Activated CD8-positive, alpha-beta memory T cell treated with anti-CD3 and anti-CD28 coated beads, Interleukin-2, amount 50 U/mL, for 4 hours (primary cell): Measurements from ENCODE around the gene ABAT.
"Not testable (repeated sequence)": the region's sequence is repeated elsewhere in the genome, so short reads cannot be mapped to it uniquely, and the experiment has no call there.

Source experiments
- DNase-seq: peaks from one replicate; pipeline ENCODE4 v3.0.0-alpha.2; 2020

Gene ABAT

DNA sequence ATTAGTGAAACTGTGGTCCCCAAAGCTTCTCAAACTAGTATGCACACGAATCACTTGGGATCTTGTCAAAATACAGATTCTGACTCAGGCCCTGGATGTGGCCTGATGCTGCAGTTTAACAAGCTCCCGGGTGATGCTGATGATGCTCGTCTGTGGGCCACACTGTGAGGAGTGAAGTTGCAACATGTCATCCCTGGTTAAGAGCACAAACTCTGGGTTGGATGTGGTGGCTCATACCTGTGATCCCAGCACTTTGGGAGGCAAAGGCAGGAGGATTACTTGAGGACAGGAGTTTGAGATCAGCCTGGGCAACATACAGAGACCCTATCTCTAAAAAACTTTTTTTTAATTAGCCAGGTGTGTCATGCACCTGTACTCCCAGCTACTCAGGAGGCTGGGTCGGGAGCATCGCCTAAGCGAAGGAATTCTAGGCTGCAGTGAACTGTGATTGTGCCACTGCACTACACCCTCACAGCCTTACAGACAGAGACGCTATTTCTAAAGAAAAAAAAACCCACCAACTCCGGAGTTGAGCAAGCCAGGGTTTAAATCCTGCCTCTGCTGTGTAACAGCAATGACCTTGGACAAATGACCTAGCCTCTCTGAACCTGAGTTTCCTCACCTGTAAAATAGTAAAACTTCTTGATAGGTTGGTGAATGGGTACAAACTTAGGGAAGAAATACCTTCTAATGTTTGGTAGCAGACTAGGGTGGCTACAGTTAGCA is 24.4 kb upstream of the ABAT start:
- no peak for DNase-seq

DNA sequence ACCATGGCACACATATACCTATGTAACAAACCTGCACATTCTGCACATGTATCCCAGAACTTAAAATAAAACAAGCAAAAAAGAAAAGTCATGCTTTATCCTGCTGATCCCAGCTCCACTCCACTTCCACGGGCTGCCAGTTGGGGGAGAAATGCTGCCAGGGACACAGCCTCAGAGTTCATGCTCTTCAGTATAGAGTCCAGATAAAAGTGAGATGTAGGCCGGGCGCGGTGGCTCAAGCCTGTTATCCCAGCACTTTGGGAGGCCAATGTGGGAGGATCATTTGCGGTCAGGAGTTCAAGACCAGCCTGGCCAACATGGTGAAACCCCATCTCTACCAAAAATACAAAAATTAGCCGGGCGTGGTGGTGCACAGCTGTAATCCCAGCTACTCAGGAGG is 22.5 kb upstream of the ABAT start:
- not testable (repeated sequence) for DNase-seq

DNA sequence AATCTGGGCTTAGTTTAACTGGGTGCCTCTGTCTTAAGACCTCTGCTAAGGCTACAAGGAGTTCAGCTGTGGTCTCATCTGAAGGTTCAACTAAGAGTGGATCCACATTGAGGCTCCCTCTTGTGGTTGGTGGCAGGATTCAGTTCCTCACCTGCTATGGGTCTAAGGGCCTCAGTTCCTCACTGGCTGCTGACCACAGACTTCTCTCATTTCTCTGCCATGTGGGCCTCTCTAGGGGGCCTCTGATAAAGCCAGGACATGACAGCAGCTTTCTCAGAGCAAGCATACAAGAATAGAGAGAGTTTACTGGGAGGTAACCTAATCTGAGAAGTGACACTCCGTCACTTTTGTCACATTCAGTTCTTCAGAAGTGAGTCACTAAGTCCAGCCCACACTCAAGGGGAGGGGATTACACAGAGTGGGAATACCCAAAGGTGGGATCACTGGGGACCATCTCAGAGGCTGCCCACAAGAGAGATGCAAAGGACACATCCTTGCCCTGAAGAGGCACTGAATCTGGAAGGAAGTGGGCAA is 19.2 kb upstream of the ABAT start:
- DNase-seq = no peak

DNA sequence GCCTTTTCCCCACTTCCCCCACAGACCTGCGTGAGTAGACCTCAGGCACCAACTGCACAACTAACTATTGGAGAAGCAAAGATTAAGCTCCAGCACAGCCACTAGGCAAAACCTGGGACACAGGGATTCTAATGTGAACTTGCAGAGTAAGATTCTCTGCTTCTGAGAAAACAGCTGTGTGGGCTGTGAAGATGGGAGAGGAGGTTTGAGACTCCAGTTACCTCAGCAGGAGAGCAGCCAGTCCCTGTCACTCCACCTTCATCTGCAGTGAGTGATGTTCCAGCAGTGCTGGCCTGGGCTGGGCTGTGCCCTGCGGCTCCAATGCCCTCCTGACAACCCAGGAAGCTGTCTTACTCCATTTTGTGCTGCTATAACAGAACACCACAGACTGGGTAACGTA is 18.0 kb upstream of the ABAT start:
- DNase-seq = no peak

DNA sequence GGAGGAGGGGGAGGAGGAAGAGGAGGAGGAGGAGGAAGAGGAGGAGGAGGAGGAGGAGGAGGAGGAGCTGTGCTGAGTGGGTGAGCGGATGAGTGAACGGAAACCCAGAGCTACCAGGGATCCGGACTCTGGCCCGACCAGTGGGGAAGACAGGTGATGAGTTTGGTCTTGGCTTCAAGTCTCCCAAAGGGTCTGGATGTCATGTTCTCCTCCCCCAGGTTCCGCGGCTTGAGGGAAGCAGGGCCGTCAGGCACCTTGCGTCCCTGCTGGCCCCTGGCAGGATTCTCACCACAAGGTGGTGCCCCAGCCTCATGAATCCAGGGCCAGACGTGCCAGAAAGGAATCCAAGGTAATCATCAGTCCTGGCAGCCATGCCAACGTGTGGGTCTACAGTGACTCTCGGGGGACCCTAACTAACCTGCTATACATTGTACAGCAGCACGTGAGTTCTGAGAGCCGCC is 13.5 kb upstream of the ABAT start:
- peak; percentile 35 for DNase-seq

DNA sequence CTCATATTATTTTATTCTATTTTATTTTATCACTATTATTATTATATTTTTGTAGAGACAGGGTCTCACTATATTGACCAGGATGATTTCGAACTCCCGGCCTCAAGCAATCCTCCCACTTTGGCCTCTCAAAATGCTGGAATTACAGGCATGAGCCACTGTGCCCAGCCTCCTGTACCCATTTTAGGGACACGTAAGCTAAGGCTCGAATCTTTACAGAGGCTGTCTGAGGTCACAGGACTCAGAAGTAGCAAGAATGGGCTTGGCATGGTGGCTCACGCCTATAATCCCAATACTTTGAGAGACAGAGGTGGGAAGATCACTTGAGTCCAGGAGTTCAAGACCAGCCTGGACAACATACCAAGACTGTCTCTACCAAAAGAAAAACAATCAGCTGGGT is 12.7 kb upstream of the ABAT start:
- no peak for DNase-seq

DNA sequence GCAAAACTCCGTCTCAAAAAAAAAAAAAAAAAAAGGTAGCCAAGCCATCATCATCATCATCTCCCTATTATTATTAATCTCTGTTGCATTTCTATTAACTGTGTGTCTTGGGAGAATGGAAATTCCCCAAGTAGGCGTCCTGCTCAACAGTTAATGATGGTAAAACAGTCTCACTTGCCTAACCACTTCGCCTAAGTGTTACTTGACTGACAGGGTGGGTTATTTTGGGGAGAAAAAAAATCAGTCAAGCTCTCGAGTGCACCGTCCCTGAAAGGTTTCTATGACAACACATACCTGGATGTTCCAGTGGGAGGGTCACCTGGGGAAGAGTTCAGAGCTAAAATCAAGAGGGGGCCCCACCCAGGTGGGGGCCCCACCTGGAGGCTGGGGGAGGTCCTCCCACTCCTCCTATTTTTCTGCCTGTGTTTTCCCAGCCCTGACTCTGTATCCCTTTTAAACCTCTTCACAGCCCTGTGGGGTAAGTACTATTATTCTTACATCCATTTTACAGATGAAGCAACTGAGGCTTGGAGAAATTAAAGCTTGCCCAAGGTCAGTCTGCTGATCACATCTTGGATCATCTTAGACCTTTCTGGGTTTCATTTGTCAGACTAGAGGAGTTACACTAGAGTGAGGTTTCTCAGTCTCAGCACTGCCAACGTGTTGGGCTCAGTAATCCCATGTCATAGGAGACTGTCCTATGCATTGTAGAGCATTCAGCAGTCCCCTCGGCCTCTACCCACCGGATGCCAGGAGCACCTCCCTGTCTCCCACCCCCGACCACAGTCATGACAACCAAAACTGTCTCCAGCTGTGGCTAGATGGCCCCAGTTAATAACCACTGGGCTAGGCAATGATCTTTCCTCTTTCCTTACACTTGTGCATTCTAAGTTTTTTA is 11.0 kb upstream of the ABAT start:
- no peak for DNase-seq

DNA sequence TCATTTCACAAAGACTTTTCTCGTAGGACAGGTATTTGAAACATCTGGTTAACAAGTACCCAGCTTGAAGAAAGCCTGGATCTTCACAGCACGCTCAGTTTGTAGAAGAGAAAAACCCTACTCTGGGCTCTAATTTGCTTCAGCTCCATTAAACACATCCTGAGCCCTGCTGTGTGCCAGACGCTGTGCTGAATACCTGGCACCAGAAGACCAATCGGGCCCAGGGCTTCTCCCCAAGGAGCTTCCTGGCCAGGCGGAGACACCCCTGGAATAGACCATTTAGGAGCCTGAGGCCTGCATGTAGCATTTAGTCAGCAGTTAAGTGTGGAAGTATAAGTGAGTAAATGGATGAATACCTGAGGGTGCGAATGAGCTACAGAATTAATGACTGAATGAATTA is 8.9 kb upstream of the ABAT start:
- no peak for DNase-seq

DNA sequence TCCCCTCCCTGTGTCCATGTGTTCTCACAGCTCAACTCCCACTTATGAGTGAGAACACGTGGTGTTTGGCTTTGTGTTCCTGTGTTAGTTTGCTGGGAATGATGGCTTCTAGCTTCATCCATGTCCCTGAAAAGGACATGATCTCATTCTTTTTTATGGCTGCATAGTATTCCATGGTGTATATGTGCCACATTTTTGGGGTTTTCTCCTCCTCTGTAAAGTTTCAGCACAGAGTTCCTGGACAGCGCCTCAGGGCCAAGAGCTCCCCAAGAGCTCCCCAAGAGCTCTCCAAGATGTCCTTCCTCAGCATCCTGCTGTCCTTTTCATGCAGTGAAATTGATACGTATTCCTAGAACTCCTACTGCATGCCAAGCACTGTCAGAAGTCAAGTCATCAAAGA is 6.9 kb upstream of the ABAT start:
- DNase-seq = no peak

DNA sequence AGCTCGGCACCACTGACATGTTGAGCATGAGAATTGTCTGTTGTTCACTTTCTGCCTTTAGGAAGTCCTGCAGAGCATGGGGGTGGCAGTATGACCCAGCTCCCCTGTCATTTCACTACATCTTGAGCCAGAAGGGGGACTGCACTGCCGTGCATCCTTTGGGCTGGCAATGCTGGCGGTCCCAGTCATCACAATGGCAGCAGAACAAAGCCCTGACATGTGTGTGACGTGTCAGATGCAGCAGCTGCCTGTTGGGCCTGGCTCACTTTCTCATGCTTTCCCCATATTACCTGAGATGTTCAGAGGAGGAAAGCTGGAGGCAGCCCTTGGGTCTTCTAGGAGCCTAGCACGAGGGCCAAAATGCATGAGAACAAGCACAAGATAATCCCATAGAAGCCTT is 6.3 kb upstream of the ABAT start:
- no peak for DNase-seq

DNA sequence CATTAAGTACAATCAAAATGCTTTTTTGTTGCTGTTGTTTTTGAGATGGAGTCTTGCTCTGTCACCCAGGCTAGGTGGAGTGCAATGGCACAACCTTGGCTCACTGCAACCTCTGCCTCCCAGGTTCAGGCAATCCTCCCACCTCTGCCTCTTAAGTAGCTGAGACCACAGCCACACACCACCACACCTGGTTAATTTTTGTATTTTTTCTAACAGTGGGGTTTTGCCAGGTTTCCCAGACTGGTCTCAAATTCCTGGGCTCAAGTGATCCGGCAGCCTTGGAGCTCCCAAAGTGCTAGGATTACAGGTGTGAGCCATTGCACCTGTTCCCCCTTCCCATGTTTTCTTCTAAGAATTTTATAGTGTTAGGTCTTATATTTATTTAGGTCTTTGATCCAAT is 4.9 kb upstream of the ABAT start:
- no peak for DNase-seq

DNA sequence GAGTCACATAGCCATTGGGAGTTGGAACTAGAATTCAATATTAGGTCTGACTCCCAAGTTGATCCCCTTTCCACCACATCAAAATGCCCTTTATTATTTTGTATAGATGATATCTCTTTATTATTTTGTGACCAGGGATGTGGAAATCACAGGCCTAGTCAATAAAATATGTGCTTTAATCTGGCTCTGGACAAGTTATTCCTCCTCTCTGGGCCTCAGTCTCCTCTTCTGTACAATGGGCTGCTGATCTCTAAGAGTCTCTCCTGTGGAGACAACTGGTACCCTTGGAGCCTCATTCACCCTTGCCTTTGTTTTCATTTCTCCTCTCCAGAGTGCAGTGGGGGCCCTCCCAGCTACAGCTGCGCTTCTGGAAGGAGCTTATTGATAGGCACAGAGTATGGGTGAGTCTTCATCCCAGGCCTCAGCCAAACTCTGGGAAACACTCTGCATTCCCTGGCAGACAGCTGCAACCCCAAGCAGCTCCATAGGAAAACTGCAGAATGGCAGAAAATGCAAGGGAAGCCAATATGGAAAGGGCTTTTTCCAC is 4.3 kb upstream of the ABAT start:
- DNase-seq = no peak

DNA sequence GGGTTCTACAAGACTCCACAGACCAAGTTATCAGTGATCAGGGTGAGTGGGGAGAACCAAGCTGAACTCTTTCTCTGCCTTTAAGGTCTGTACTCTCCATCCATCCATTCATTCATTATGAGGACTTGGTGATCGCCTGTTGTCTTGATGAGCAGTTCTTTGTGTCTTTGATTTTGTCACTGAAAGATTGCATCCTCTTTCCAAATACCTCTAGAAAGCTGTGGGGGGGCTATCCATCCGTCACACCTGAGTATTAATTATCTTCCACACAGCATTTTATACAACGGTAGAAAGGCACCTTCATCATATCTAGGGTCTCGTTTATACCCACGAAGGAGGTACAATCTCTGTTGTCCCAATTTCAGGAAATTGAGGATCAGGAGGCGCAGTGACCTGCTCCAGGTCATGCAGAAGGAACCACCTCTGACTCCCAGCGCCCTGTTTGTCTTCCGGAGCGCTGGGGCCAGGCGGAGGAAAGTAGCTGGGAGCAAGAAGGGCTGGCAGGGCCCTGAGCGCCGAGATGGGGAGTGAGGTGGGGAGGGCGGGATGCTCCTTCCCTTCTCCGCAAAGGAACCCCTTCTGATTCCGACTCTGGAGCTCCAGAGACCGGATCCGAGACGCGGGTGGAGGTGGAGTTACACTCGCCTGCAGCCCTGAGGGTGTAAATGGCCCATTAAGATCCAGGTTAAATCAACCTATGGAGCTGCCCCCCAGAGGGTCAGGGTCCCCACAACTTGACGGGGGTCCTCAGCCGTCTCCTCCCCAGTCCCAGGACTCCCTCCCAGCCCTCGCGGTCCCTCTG is 605 bp upstream of the ABAT start:
- DNase-seq = no peak

DNA sequence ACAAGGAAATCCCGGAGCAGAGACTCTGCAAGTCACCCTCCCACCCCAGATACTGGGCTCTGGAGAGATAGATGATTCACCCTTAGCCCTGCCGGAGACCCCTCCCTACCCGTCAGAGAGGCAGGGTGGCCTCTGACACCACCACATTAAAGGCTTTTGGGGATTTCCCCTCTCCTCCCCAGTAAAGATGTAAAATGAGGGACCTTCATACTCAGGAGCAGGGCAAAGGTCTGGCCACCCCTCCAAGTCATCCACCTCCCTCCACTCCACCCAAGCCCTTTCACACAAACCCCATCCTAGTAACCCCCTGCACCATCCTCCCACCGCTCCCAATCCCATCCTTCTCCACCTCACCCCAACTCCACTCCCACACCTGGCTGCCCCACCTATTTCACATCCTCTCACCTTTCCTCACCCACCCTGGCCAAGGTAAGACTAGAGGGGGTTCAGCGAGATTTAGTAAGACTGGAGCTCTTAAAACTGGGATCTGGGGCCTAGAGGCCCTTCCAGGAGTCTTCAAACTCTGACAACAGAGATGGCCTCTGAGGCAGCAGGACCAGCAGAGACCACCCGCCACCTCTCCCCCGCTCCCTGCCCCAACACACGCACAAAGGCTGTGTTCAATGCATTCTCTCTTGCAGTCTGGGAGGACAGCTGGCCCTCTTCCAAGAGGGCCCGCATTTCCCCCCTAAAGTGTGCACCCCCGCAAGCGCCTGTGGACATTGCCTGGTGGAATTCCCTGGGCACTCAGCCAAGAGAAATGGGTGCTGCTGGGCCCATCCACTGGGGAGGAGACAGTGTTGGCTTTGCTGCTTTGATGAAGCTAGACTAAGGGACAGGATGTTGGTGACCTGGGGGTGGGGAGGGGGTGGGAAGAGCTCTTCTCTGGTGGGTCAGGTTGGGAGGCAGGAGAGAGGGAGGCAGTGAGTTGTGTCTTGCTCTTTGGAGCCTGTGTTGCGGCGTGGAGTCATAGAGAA is 1.1 kb downstream of the ABAT start:
- peak; percentile 61 for DNase-seq

DNA sequence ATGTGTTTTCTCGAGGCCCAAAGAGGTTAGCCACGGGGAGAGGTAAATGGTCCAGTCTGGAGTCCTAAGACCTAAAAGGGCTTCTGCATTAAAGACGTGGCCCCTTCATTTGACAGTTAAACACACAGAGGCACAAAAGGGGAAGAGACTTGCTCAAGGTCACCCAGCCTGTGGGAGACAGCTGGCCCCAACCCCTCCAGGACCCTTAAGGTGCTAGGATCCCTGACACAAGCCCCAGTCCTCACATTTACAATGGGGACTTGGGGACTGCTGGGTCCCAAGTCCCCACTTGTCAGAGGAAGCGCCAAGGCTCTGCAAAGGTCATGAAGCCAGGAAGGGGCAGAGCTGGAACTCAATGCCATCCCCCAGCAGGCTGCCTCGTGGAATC is 1.7 kb downstream of the ABAT start:
- no peak for DNase-seq

DNA sequence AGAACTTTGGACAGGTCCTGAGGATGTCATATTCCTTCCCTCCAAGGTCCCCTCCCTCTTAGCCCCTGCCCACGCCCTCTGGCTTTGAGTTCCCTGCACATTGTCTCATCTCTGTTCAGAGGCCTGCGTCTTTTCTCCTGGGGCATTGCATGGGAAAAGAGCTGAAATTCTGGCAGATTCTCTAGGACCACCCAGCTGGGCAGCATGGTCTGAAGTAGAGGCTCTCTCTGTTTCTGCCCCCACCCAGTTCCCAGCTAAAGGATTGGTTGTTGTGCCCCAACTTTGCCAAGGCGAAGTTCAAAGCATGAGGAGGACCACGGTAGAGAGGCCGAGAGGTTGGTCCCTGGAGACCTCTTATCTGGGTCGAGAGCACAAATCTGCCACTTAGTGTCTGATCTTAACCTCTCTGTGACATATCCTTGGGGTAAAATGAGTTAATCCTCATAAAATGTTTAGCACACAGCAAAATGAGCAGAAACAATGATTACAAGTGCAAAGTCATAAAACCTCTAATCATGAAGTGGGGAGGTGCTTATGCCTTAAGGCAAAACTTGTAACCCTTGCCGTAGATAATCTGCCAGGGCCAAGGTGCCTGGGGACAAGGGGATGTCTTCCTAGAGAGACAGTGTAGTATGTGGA is 2.4 kb downstream of the ABAT start:
- no peak for DNase-seq

DNA sequence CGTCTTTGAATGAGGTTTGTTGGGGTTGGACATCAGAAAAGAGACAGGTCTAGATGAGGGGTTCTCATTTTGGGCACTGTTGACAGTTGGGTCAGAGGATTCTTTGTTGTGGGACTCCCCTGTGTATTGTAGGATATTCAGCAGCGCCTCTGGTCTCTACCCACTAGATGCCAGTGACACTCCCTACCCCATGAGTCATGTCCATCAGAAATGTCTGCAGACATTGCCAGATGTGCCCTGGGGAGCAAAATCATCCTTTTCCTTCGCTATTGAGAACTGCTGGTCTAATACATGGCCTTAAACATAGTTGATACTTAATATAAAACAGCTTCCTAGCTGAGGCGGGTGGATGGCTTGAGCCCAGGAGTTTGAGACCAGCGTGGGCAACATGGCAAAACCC is 3.1 kb downstream of the ABAT start:
- DNase-seq = no peak

DNA sequence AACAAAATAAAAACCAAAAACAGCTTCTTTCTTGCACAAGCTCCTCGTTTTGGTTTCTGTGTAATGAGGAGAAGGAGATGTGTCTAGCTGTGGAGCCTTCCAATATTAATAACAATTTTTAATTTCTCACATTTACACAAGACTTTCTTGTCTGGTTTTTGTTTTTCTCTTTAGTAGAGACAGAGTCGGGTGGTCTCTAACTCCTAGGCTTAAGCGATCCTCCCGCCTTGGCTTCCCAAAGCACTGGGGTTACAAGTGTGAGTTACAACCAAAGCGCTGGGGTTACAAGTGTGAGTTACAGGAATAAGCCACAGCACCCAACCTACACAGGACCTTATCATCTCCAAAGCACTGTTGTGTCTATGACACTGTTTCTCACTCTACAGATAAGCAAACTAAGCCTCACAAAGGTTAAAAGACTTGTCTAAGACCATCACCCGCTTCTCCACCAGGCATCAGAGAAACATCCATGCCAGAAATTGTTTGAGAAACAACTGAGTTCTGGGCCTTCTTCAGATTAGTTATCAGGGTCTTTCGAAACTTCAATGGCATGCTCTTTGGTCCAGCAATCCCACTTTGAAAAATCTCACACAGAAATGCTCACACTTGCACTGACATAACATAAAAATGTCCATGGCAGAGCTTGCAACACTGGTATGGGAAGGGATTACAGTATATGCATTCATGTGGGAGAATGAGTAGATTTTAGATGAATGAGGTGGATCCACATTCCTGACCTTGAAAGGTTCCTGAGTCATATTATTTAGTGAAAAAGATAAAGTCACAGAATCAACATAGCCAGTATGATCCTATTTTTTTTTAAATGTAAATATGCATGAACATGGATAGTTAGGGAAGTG is 3.9 kb downstream of the ABAT start:
- DNase-seq = no peak

DNA sequence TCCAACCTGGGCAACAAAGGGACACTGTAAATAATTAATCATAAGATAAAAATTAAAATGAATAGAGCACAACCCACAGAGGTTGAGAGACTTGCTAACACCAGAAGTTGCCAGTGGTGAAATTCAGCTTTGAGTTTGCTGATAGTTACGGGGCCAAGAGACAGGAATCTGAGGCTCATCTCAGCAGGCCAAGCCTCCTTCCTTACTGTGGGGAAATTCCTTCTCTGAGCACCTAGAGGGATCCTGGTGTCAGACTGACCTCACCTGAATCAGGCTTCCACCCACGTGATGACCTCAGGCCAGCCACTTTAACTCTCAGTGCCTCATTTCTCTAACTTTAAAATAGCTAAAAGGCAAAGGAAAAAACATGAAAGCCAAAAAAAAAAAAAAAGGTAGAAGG is 4.7 kb downstream of the ABAT start:
- no peak for DNase-seq
